HepG2 (cell line): ENCODE measurements around the gene PIM3. TPM values are rescaled to one million over a fixed set of nuclear protein-coding genes. Genes with fewer than 3 reads are reported as not detected.

Experiments
- CREB1 ChIP-seq, 2 experiments: fragments of 450-650 bp in 1 of 2; IDR thresholded peaks; 2 replicates each; pipeline ENCODE4 v1.6.1; 2016 to 2017; ENCODE audit warnings: control low read depth in 1 of 2, mild to moderate bottlenecking in 1 of 2, missing compliant biosample characterization in 1 of 2, missing genetic modification characterization in 1 of 2
- IRX3 ChIP-seq: sonication (generic); formaldehyde crosslinking; IDR thresholded peaks from 2 replicates; pipeline ENCODE4 v1.8.1; 2023; ENCODE audit warnings: mild to moderate bottlenecking, low read depth, missing genetic modification reagents, borderline replicate concordance
- JARID2 ChIP-seq: sonication (generic); formaldehyde crosslinking; IDR thresholded peaks from 2 replicates; pipeline ENCODE4 v1.8.1; 2023; ENCODE audit warnings: missing genetic modification reagents, inconsistent platforms; ENCODE audit not compliant: insufficient replicate concordance
- KAT8 ChIP-seq: IDR thresholded peaks from 2 replicates; pipeline ENCODE4 v1.6.1; 2016; ENCODE audit warnings: missing genetic modification reagents, missing compliant biosample characterization
- KLF11 ChIP-seq: IDR thresholded peaks from 2 replicates; pipeline ENCODE4 v1.6.1; 2016; ENCODE audit warnings: missing compliant biosample characterization
- PLSCR1 ChIP-seq: sonication (generic); formaldehyde crosslinking; IDR thresholded peaks from 2 replicates; pipeline ENCODE4 v1.5.0; 2020; ENCODE audit warnings: missing genetic modification reagents, mild to moderate bottlenecking, borderline replicate concordance
- TGIF2 ChIP-seq: IDR thresholded peaks from 2 replicates; pipeline ENCODE4 v1.6.1; 2016; ENCODE audit warnings: control low read depth, missing compliant biosample characterization
- ZBED4 ChIP-seq: sonication (generic); formaldehyde crosslinking; IDR thresholded peaks from 2 replicates; pipeline ENCODE4 v1.4.0; 2020; ENCODE audit warnings: missing genetic modification reagents, borderline replicate concordance
- ZFP37 ChIP-seq: sonication (generic); formaldehyde crosslinking; IDR thresholded peaks from 2 replicates; pipeline ENCODE4 v1.4.0; 2020; ENCODE audit warnings: missing genetic modification reagents, borderline replicate concordance
- ZNF17 ChIP-seq: sonication (generic); formaldehyde crosslinking; IDR thresholded peaks from 2 replicates; pipeline ENCODE4 v1.5.0; 2020; ENCODE audit warnings: mild to moderate bottlenecking, missing genetic modification reagents
- ZNF704 ChIP-seq: sonication (generic); formaldehyde crosslinking; IDR thresholded peaks from 2 replicates; pipeline ENCODE4 v1.8.1; 2023; ENCODE audit warnings: mild to moderate bottlenecking, inconsistent platforms, moderate library complexity, missing genetic modification reagents, borderline replicate concordance
- ZNF784 ChIP-seq: sonication (generic); formaldehyde crosslinking; IDR thresholded peaks from 2 replicates; pipeline ENCODE4 v1.5.1; 2020; ENCODE audit warnings: missing genetic modification reagents, mild to moderate bottlenecking, borderline replicate concordance
- polyA plus RNA-seq, 8 experiments: library from polyadenylated mRNA; depleted of rRNA in 3 of 8; stranded (reverse) in 7 of 8; unstranded in 1 of 8; fragments of >200 nt; fragmentation: Illumina TruSeq in 4 of 8; extraction: Trizol in 4 of 8; gene quantifications; 2 replicates each; pipeline versions ENCODE4 v1.2.1 to v1.2.3, GENCODE V29; 2011 to 2016; ENCODE audit warnings: low read depth in 4 of 8, missing spikeins in 1 of 8, mixed read lengths in 1 of 8; ENCODE audit not compliant: insufficient read depth in 1 of 8
- total RNA-seq, 5 experiments: library from RNA; depleted of rRNA; stranded (reverse); fragments of >200 nt; fragmentation: Illumina TruSeq; extraction: Trizol; gene quantifications; 2 replicates each; pipeline ENCODE4 v1.2.3, GENCODE V29; 2016; ENCODE audit warnings: low read depth in 1 of 5
- TF ChIP-seq, protein P1 (sequence below): sonication (generic); formaldehyde crosslinking; conservative IDR thresholded peaks from 2 replicates; pipeline ENCODE4 v1.8.0; 2022; ENCODE audit warnings: mild to moderate bottlenecking, moderate library complexity, missing genetic modification reagents

PIM3 gene
- total and polyA plus RNA-seq, 2 of the 13 experiments (the other 11 are each of a cell fraction or from before 2014, with no cell fraction given): 21.6 to 31.2 TPM

DNA sequence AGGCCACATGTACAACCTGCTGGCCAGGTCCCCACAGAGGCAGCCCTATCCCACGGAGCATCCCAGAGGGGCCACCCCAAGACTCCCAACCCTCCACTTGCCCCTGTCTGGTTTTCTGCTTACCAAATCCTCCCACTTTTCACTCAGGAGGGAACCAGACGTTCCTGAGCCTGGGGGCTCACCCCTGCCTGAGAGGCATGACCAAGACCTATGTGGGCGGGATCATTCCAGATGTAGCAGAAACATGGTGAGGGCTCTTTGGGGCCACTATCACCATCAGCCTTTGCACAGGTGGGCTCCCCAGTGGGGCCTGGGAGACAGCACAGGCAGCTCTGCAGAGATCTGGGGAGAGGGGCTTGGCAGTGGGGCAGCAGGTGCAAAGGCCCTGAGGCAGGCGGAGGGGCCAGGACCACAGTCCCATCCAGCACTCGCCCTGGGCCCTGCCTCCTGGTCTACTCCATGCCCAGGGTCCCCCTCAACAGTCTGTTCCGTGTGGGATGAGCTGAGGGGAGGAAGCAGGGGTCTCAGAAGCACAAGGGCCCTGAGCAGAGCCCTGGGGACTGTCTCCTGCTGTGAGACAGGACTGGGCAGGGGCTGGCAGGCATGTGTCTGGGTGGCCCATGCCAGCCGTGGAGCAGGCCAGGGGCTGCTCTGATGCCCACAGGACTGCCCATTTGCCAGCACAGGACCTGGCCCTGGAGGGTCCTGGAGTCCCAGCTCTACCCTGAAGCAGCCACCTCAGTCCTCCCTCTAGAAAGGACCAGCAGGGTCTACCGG, 9.4 kb downstream of the PIM3 start (continued):
- TF ChIP-seq, protein P1, sequence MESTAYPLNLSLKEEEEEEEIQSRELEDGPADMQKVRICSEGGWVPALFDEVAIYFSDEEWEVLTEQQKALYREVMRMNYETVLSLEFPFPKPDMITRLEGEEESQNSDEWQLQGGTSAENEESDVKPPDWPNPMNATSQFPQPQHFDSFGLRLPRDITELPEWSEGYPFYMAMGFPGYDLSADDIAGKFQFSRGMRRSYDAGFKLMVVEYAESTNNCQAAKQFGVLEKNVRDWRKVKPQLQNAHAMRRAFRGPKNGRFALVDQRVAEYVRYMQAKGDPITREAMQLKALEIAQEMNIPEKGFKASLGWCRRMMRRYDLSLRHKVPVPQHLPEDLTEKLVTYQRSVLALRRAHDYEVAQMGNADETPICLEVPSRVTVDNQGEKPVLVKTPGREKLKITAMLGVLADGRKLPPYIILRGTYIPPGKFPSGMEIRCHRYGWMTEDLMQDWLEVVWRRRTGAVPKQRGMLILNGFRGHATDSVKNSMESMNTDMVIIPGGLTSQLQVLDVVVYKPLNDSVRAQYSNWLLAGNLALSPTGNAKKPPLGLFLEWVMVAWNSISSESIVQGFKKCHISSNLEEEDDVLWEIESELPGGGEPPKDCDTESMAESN (CRISPR knock-in tag): no peak
- TF ChIP-seq TGIF2 (CRISPR knock-in tag): no peak
- peak; percentile 13; the same call in 1 of the 2 replicates for TF ChIP-seq ZNF784 (CRISPR knock-in tag)
- TF ChIP-seq PLSCR1 (CRISPR knock-in tag): no peak
- no peak for TF ChIP-seq JARID2 (CRISPR knock-in tag)
- TF ChIP-seq IRX3: no peak
- no peak for TF ChIP-seq KLF11 (CRISPR knock-in tag)
- TF ChIP-seq ZNF17 (CRISPR knock-in tag): no peak
- TF ChIP-seq ZNF704: no peak
- TF ChIP-seq CREB1 (IDR thresholded peaks at IDR 0.05): no peak
- no peak for TF ChIP-seq CREB1 (CRISPR knock-in tag; IDR thresholded peaks at IDR 0.05)
- no peak for TF ChIP-seq KAT8 (CRISPR knock-in tag)
- no peak for TF ChIP-seq ZBED4 (CRISPR knock-in tag)
- no peak for TF ChIP-seq ZFP37
